ENCODE measurements around the gene UNC93B1.
A peak's percentile ranks its signal among the peaks of the same experiment; 100 is the strongest.
"Not testable (repeated sequence)": the region's sequence is repeated elsewhere in the genome, so short reads cannot be mapped to it uniquely, and the experiment has no call there.

The UNC93B1 gene

GRCh38 chr11:67994387-67994786 lies 9.5 kb downstream of the UNC93B1 start:
- H3K4me3 ChIP-seq (ENCODE audit: low read depth, low read length); H3K36me3 ChIP-seq (ENCODE audit: control insufficient read depth, insufficient read depth, low read length); H3K9me3 ChIP-seq (ENCODE audit: control insufficient read depth, insufficient read depth, low read length); H3K27me3 ChIP-seq (ENCODE audit: control insufficient read depth, insufficient read depth, low read length); H3K27ac ChIP-seq (ENCODE audit: low read depth, low read length); H3K4me1 ChIP-seq (ENCODE audit: control insufficient read depth, insufficient read depth, low read length); H3K9ac ChIP-seq (ENCODE audit: low read depth, low read length): not testable (repeated sequence)

GRCh38 chr11:67993821-67994220 lies 10.1 kb downstream of the UNC93B1 start:
- H3K27ac ChIP-seq (ENCODE audit: low read depth, low read length); H3K4me3 ChIP-seq (ENCODE audit: low read depth, low read length); H3K9me3 ChIP-seq (ENCODE audit: control insufficient read depth, insufficient read depth, low read length); H3K36me3 ChIP-seq (ENCODE audit: control insufficient read depth, insufficient read depth, low read length); H3K4me1 ChIP-seq (ENCODE audit: control insufficient read depth, insufficient read depth, low read length); H3K9ac ChIP-seq (ENCODE audit: low read depth, low read length); H3K27me3 ChIP-seq (ENCODE audit: control insufficient read depth, insufficient read depth, low read length): not testable (repeated sequence)

- H3K4me1 ChIP-seq (ENCODE audit: control insufficient read depth, insufficient read depth, low read length); H3K27me3 ChIP-seq (ENCODE audit: control insufficient read depth, insufficient read depth, low read length); H3K36me3 ChIP-seq (ENCODE audit: control insufficient read depth, insufficient read depth, low read length); H3K9me3 ChIP-seq (ENCODE audit: control insufficient read depth, insufficient read depth, low read length); H3K27ac ChIP-seq (ENCODE audit: low read depth, low read length): not testable (repeated sequence)
- H3K4me3 ChIP-seq (ENCODE audit: low read depth, low read length), result peak overlapping the region; percentile 64
- H3K9ac ChIP-seq (ENCODE audit: low read depth, low read length), result peak overlapping the region; percentile 51; the same call in 1 of the 2 replicates
These were observed 12.4 kb downstream of the UNC93B1 start for GRCh38 chr11:67991347-67992121.

GRCh38 chr11:67990546-67991346 lies 13.2 kb downstream of the UNC93B1 start:
- not testable (repeated sequence) for H3K4me1 ChIP-seq (ENCODE audit: control insufficient read depth, insufficient read depth, low read length); H3K27me3 ChIP-seq (ENCODE audit: control insufficient read depth, insufficient read depth, low read length); H3K36me3 ChIP-seq (ENCODE audit: control insufficient read depth, insufficient read depth, low read length); H3K9me3 ChIP-seq (ENCODE audit: control insufficient read depth, insufficient read depth, low read length); H3K27ac ChIP-seq (ENCODE audit: low read depth, low read length)
- Histone ChIP-seq H3K9ac (ENCODE audit: low read depth, low read length) (peak overlapping the region; percentile 51; the same call in 1 of the 2 replicates), H3K4me3 (ENCODE audit: low read depth, low read length) (peak overlapping the region; percentile 64)

GRCh38 chr11:67985302-67985701 lies 18.6 kb downstream of the UNC93B1 start:
- H3K36me3 ChIP-seq (ENCODE audit: control insufficient read depth, insufficient read depth, low read length); H3K4me3 ChIP-seq (ENCODE audit: low read depth, low read length); H3K9ac ChIP-seq (ENCODE audit: low read depth, low read length); H3K27me3 ChIP-seq (ENCODE audit: control insufficient read depth, insufficient read depth, low read length); H3K4me1 ChIP-seq (ENCODE audit: control insufficient read depth, insufficient read depth, low read length); H3K27ac ChIP-seq (ENCODE audit: low read depth, low read length); H3K9me3 ChIP-seq (ENCODE audit: control insufficient read depth, insufficient read depth, low read length): not testable (repeated sequence)

- Histone ChIP-seq H3K27ac (ENCODE audit: low read depth, low read length) (no peak overlapping the region), H3K4me3 (ENCODE audit: low read depth, low read length) (no peak overlapping the region), H3K27me3 (ENCODE audit: control insufficient read depth, insufficient read depth, low read length) (no peaks in the 10 kb centered on the region), H3K9ac (ENCODE audit: low read depth, low read length) (no peak overlapping the region), H3K9me3 (ENCODE audit: control insufficient read depth, insufficient read depth, low read length) (no peaks in the 10 kb centered on the region), H3K4me1 (ENCODE audit: control insufficient read depth, insufficient read depth, low read length) (0 out of 2 replicates have a peak, but pooled peaks cover 4% of the 10 kb centered on the region), H3K36me3 (ENCODE audit: control insufficient read depth, insufficient read depth, low read length) (no peaks in the 10 kb centered on the region)
These were observed 19.9 kb downstream of the UNC93B1 start for GRCh38 chr11:67983951-67984350.

GRCh38 chr11:67982255-67982857 lies 21.5 kb downstream of the UNC93B1 start:
- not testable (repeated sequence) for H3K9me3 ChIP-seq (ENCODE audit: control insufficient read depth, insufficient read depth, low read length); H3K4me3 ChIP-seq (ENCODE audit: low read depth, low read length); H3K27me3 ChIP-seq (ENCODE audit: control insufficient read depth, insufficient read depth, low read length); H3K36me3 ChIP-seq (ENCODE audit: control insufficient read depth, insufficient read depth, low read length); H3K27ac ChIP-seq (ENCODE audit: low read depth, low read length); H3K4me1 ChIP-seq (ENCODE audit: control insufficient read depth, insufficient read depth, low read length); H3K9ac ChIP-seq (ENCODE audit: low read depth, low read length)

- H3K4me1 ChIP-seq (ENCODE audit: control insufficient read depth, insufficient read depth, low read length); H3K4me3 ChIP-seq (ENCODE audit: low read depth, low read length); H3K27ac ChIP-seq (ENCODE audit: low read depth, low read length); H3K9me3 ChIP-seq (ENCODE audit: control insufficient read depth, insufficient read depth, low read length); H3K36me3 ChIP-seq (ENCODE audit: control insufficient read depth, insufficient read depth, low read length); H3K9ac ChIP-seq (ENCODE audit: low read depth, low read length); H3K27me3 ChIP-seq (ENCODE audit: control insufficient read depth, insufficient read depth, low read length): not testable (repeated sequence)
These were observed 22.7 kb downstream of the UNC93B1 start for GRCh38 chr11:67981226-67981625.

GRCh38 chr11:67978766-67979418 lies 25.0 kb downstream of the UNC93B1 start:
- not testable (repeated sequence) for H3K27ac ChIP-seq (ENCODE audit: low read depth, low read length); H3K4me1 ChIP-seq (ENCODE audit: control insufficient read depth, insufficient read depth, low read length); H3K9ac ChIP-seq (ENCODE audit: low read depth, low read length); H3K36me3 ChIP-seq (ENCODE audit: control insufficient read depth, insufficient read depth, low read length); H3K9me3 ChIP-seq (ENCODE audit: control insufficient read depth, insufficient read depth, low read length); H3K27me3 ChIP-seq (ENCODE audit: control insufficient read depth, insufficient read depth, low read length); H3K4me3 ChIP-seq (ENCODE audit: low read depth, low read length)

GRCh38 chr11:67974746-67975145 lies 29.2 kb downstream of the UNC93B1 start:
- not testable (repeated sequence) for H3K27me3 ChIP-seq (ENCODE audit: control insufficient read depth, insufficient read depth, low read length)

More at GRCh38 chr11:67974746-67975145, 29.2 kb downstream of the UNC93B1 start:
- not testable (repeated sequence) for H3K4me3 ChIP-seq (ENCODE audit: low read depth, low read length); H3K9ac ChIP-seq (ENCODE audit: low read depth, low read length); H3K4me1 ChIP-seq (ENCODE audit: control insufficient read depth, insufficient read depth, low read length); H3K36me3 ChIP-seq (ENCODE audit: control insufficient read depth, insufficient read depth, low read length); H3K27ac ChIP-seq (ENCODE audit: low read depth, low read length); H3K9me3 ChIP-seq (ENCODE audit: control insufficient read depth, insufficient read depth, low read length)

All from HUES48 (cell line).